GM23338 (cell line): ENCODE results near the gene GPR42. TPM values are rescaled to one million over a fixed set of nuclear protein-coding genes. Genes with fewer than 3 reads are reported as not detected.

Source experiments
- ATAC-seq: fragments of 200-7000 bp; cut with Tn5 transposase; 3 replicates; pipeline ENCODE4 v1.9.1; 2020
- DNase-seq: peaks from one replicate; pipeline ENCODE4 v3.0.0-alpha.2; 2015; ENCODE audit warnings: low spot score
- H2AFZ ChIP-seq: fragments of 200-600 bp; sonication (generic); 2 replicates; pipeline ENCODE4 v1.8.0; 2016; ENCODE audit warnings: antibody characterized with exemption, mild to moderate bottlenecking, moderate library complexity
- H3F3A ChIP-seq: fragments of 200-600 bp; sonication (generic); replicated peaks from 2 replicates; pipeline ENCODE4 v1.8.0; 2017; ENCODE audit warnings: antibody characterized with exemption, mixed run types, low read depth
- H3K27ac ChIP-seq: fragments of 200-600 bp; sonication (generic); 2 replicates; pipeline ENCODE4 v1.6.1; 2016; ENCODE audit warnings: low read depth
- H3K27me3 ChIP-seq: fragments of 200-600 bp; sonication (generic); 2 replicates; pipeline ENCODE4 v1.8.0; 2016; ENCODE audit warnings: mild to moderate bottlenecking, mixed run types, moderate library complexity; ENCODE audit not compliant: insufficient read depth
- H3K36me3 ChIP-seq: fragments of 200-600 bp; sonication (generic); 2 replicates; pipeline ENCODE4 v1.8.0; 2016; ENCODE audit warnings: mild to moderate bottlenecking; ENCODE audit not compliant: insufficient read depth
- H3K4me1 ChIP-seq: fragments of 200-600 bp; sonication (generic); 2 replicates; pipeline ENCODE4 v1.8.0; 2016; ENCODE audit warnings: mild to moderate bottlenecking, moderate library complexity; ENCODE audit not compliant: insufficient read depth
- H3K4me2 ChIP-seq: fragments of 200-600 bp; sonication (generic); 2 replicates; pipeline ENCODE4 v1.7.1; 2017; ENCODE audit warnings: mixed run types
- H3K4me3 ChIP-seq: fragments of 200-600 bp; sonication (generic); 2 replicates; pipeline ENCODE4 v1.6.1; 2016; ENCODE audit warnings: mixed run types
- H3K79me2 ChIP-seq: fragments of 200-600 bp; sonication (generic); replicated peaks from 2 replicates; pipeline ENCODE4 v1.8.0; 2017; ENCODE audit warnings: mild to moderate bottlenecking; ENCODE audit not compliant: insufficient read depth
- H3K9me2 ChIP-seq: fragments of 200-600 bp; sonication (generic); 2 replicates; pipeline ENCODE4 v1.8.0; 2017; ENCODE audit not compliant: insufficient read depth
- H4K20me1 ChIP-seq: fragments of 200-600 bp; sonication (generic); replicated peaks from 2 replicates; pipeline ENCODE4 v1.8.0; 2017; ENCODE audit warnings: mild to moderate bottlenecking; ENCODE audit not compliant: insufficient read depth
- H3K27ac Mint-ChIP-seq: 2 replicates; pipeline ENCODE4 v1.8.0; 2020; ENCODE audit warnings: inconsistent platforms, mild to moderate bottlenecking, moderate library complexity, mixed read lengths
- H3K27me3 Mint-ChIP-seq: 3 replicates; pipeline ENCODE4 v1.8.0; 2022; ENCODE audit warnings: low read depth, mild to moderate bottlenecking, moderate library complexity, mixed read lengths, inconsistent platforms; ENCODE audit not compliant: insufficient read depth, poor library complexity
- H3K36me3 Mint-ChIP-seq: 3 replicates; pipeline ENCODE4 v1.8.0; 2021; ENCODE audit warnings: low read depth, mild to moderate bottlenecking, inconsistent platforms, moderate library complexity, mixed read lengths
- H3K4me1 Mint-ChIP-seq: 3 replicates; pipeline ENCODE4 v1.8.0; 2020; ENCODE audit warnings: mild to moderate bottlenecking, inconsistent platforms, mixed read lengths
- H3K4me3 Mint-ChIP-seq: 3 replicates; pipeline ENCODE4 v1.8.0; 2021; ENCODE audit warnings: moderate library complexity, mild to moderate bottlenecking, inconsistent platforms, mixed read lengths
- H3K9me3 Mint-ChIP-seq: 3 replicates; pipeline ENCODE4 v1.8.0; 2020; ENCODE audit warnings: moderate library complexity, mild to moderate bottlenecking, inconsistent platforms, mixed read lengths
- CREB1 ChIP-seq: fragments of 250-450 bp; sonication (Bioruptor Pico); IDR thresholded peaks from 2 replicates; pipeline ENCODE4 v1.5.0; 2020; ENCODE audit warnings: low read depth, mild to moderate bottlenecking, moderate library complexity
- EZH2 ChIP-seq: fragments of 200-600 bp; sonication (generic); IDR thresholded peaks from one replicate; pipeline ENCODE4 v1.8.0; 2017; ENCODE audit warnings: antibody characterized with exemption, mild to moderate bottlenecking, low read depth; ENCODE audit not compliant: unreplicated experiment
- EZH2phosphoT487 ChIP-seq: fragments of 200-600 bp; sonication (generic); IDR thresholded peaks from one replicate; pipeline ENCODE4 v1.8.1; 2018; ENCODE audit warnings: antibody characterized with exemption; ENCODE audit not compliant: unreplicated experiment
- JUNB ChIP-seq: IDR thresholded peaks from one replicate; pipeline ENCODE4 v1.6.1; 2016; ENCODE audit warnings: antibody characterized with exemption; ENCODE audit not compliant: unreplicated experiment
- NANOG ChIP-seq: IDR thresholded peaks from 2 replicates; pipeline ENCODE4 v1.6.1; 2016; ENCODE audit warnings: antibody characterized with exemption, borderline replicate concordance
- POLR2AphosphoS5 ChIP-seq: IDR thresholded peaks from 2 replicates; pipeline ENCODE4 v1.6.1; 2016; ENCODE audit warnings: antibody characterized with exemption, low read depth
- STAT1 ChIP-seq: IDR thresholded peaks from one replicate; pipeline ENCODE4 v1.6.1; 2016; ENCODE audit warnings: antibody characterized with exemption; ENCODE audit not compliant: unreplicated experiment
- ZNF114 ChIP-seq: fragments of 250-450 bp; sonication (Bioruptor Pico); IDR thresholded peaks from 2 replicates; pipeline ENCODE4 v1.5.0; 2020; ENCODE audit warnings: mild to moderate bottlenecking, moderate library complexity
- ZNF331 ChIP-seq: fragments of 250-450 bp; sonication (Bioruptor Pico); IDR thresholded peaks from 2 replicates; pipeline ENCODE4 v1.5.0; 2020; ENCODE audit warnings: low read depth, mild to moderate bottlenecking, moderate library complexity
- polyA plus RNA-seq: library from polyadenylated mRNA; unstranded; fragments of >200 nt; fragmentation: Nextera tagmentation; extraction: Ambion mirVana; gene quantifications from 2 replicates; pipeline ENCODE4 v1.2.1, GENCODE V29; 2016
- total RNA-seq: library from RNA; depleted of rRNA; stranded (reverse); fragments of >200 nt; shearing (Covaris generic); gene quantifications from 2 replicates; pipeline ENCODE4 v1.2.3, GENCODE V29; 2014
- TF ChIP-seq, protein P1 (sequence below), 2 experiments: fragments of 200-600 bp in 1 of 2; sonication (generic) in 1 of 2; conservative IDR thresholded peaks; 2 replicates each; pipeline versions ENCODE4 v1.5.1 to v1.6.1; 2016 to 2017; ENCODE audit warnings: antibody characterized with exemption in 2 of 2, low read depth in 2 of 2, mild to moderate bottlenecking in 2 of 2, moderate library complexity in 1 of 2
- TF ChIP-seq, protein P2 (sequence below): fragments of 250-450 bp; sonication (Bioruptor Pico); IDR thresholded peaks from 2 replicates; pipeline ENCODE4 v1.5.0; 2020; ENCODE audit warnings: mild to moderate bottlenecking, moderate library complexity
- TF ChIP-seq, protein P3 (sequence below): IDR thresholded peaks from one replicate; pipeline ENCODE4 v1.6.1; 2018; ENCODE audit warnings: antibody characterized with exemption; ENCODE audit not compliant: unreplicated experiment
- TF ChIP-seq, protein P4 (sequence below): IDR thresholded peaks from 2 replicates; pipeline ENCODE4 v1.6.1; 2016; ENCODE audit warnings: antibody characterized with exemption

The GPR42 gene
- total and polyA plus RNA-seq, 2 experiments from 2014 or later = not detected

DNA sequence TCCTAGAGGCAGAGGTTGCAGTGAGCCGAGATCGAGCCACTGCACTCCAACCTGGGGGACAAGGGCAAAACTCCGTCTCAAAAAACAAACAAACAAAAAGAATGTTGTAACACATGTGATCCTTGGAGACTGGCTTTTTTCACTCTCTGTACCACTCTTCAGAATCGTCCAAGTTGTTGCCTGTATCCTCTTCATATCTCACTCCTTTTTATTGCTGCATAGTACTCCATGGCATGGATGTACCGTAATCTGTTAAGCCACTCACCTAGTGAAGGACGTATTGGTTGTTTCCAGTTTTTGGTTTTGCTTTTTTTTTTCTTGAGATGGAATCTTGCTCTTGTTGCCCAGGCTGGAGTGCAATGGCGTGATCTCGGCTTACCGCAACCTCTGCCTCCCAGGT is 48.9 kb upstream of the GPR42 start:
- no peak for TF ChIP-seq ZNF331 (CRISPR knock-in tag)
- TF ChIP-seq JUNB = no peak
- TF ChIP-seq POLR2AphosphoS5 = no peak
- TF ChIP-seq ZNF114 (CRISPR knock-in tag) = no peak
- no peak for TF ChIP-seq CREB1 (CRISPR knock-in tag)
- TF ChIP-seq EZH2phosphoT487 = no peak
- TF ChIP-seq, protein P1, sequence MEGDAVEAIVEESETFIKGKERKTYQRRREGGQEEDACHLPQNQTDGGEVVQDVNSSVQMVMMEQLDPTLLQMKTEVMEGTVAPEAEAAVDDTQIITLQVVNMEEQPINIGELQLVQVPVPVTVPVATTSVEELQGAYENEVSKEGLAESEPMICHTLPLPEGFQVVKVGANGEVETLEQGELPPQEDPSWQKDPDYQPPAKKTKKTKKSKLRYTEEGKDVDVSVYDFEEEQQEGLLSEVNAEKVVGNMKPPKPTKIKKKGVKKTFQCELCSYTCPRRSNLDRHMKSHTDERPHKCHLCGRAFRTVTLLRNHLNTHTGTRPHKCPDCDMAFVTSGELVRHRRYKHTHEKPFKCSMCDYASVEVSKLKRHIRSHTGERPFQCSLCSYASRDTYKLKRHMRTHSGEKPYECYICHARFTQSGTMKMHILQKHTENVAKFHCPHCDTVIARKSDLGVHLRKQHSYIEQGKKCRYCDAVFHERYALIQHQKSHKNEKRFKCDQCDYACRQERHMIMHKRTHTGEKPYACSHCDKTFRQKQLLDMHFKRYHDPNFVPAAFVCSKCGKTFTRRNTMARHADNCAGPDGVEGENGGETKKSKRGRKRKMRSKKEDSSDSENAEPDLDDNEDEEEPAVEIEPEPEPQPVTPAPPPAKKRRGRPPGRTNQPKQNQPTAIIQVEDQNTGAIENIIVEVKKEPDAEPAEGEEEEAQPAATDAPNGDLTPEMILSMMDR (conservative IDR thresholded peaks at IDR 0.05; ENCODE audit: low read depth in 2 of 2) = no peak
- no peak for TF ChIP-seq EZH2
- TF ChIP-seq, protein P2, sequence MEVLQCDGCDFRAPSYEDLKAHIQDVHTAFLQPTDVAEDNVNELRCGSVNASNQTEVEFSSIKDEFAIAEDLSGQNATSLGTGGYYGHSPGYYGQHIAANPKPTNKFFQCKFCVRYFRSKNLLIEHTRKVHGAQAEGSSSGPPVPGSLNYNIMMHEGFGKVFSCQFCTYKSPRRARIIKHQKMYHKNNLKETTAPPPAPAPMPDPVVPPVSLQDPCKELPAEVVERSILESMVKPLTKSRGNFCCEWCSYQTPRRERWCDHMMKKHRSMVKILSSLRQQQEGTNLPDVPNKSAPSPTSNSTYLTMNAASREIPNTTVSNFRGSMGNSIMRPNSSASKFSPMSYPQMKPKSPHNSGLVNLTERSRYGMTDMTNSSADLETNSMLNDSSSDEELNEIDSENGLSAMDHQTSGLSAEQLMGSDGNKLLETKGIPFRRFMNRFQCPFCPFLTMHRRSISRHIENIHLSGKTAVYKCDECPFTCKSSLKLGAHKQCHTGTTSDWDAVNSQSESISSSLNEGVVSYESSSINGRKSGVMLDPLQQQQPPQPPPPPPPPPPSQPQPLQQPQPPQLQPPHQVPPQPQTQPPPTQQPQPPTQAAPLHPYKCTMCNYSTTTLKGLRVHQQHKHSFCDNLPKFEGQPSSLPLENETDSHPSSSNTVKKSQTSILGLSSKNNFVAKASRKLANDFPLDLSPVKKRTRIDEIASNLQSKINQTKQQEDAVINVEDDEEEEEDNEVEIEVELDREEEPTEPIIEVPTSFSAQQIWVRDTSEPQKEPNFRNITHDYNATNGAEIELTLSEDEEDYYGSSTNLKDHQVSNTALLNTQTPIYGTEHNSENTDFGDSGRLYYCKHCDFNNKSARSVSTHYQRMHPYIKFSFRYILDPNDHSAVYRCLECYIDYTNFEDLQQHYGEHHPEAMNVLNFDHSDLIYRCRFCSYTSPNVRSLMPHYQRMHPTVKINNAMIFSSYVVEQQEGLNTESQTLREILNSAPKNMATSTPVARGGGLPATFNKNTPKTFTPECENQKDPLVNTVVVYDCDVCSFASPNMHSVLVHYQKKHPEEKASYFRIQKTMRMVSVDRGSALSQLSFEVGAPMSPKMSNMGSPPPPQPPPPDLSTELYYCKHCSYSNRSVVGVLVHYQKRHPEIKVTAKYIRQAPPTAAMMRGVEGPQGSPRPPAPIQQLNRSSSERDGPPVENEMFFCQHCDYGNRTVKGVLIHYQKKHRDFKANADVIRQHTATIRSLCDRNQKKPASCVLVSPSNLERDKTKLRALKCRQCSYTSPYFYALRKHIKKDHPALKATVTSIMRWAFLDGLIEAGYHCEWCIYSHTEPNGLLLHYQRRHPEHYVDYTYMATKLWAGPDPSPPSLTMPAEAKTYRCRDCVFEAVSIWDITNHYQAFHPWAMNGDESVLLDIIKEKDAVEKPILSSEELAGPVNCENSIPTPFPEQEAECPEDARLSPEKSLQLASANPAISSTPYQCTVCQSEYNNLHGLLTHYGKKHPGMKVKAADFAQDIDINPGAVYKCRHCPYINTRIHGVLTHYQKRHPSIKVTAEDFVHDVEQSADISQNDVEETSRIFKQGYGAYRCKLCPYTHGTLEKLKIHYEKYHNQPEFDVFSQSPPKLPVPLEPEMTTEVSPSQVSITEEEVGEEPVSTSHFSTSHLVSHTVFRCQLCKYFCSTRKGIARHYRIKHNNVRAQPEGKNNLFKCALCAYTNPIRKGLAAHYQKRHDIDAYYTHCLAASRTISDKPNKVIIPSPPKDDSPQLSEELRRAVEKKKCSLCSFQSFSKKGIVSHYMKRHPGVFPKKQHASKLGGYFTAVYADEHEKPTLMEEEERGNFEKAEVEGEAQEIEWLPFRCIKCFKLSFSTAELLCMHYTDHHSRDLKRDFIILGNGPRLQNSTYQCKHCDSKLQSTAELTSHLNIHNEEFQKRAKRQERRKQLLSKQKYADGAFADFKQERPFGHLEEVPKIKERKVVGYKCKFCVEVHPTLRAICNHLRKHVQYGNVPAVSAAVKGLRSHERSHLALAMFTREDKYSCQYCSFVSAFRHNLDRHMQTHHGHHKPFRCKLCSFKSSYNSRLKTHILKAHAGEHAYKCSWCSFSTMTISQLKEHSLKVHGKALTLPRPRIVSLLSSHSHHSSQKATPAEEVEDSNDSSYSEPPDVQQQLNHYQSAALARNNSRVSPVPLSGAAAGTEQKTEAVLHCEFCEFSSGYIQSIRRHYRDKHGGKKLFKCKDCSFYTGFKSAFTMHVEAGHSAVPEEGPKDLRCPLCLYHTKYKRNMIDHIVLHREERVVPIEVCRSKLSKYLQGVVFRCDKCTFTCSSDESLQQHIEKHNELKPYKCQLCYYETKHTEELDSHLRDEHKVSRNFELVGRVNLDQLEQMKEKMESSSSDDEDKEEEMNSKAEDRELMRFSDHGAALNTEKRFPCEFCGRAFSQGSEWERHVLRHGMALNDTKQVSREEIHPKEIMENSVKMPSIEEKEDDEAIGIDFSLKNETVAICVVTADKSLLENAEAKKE (CRISPR knock-in tag) = no peak
- TF ChIP-seq, protein P3, sequence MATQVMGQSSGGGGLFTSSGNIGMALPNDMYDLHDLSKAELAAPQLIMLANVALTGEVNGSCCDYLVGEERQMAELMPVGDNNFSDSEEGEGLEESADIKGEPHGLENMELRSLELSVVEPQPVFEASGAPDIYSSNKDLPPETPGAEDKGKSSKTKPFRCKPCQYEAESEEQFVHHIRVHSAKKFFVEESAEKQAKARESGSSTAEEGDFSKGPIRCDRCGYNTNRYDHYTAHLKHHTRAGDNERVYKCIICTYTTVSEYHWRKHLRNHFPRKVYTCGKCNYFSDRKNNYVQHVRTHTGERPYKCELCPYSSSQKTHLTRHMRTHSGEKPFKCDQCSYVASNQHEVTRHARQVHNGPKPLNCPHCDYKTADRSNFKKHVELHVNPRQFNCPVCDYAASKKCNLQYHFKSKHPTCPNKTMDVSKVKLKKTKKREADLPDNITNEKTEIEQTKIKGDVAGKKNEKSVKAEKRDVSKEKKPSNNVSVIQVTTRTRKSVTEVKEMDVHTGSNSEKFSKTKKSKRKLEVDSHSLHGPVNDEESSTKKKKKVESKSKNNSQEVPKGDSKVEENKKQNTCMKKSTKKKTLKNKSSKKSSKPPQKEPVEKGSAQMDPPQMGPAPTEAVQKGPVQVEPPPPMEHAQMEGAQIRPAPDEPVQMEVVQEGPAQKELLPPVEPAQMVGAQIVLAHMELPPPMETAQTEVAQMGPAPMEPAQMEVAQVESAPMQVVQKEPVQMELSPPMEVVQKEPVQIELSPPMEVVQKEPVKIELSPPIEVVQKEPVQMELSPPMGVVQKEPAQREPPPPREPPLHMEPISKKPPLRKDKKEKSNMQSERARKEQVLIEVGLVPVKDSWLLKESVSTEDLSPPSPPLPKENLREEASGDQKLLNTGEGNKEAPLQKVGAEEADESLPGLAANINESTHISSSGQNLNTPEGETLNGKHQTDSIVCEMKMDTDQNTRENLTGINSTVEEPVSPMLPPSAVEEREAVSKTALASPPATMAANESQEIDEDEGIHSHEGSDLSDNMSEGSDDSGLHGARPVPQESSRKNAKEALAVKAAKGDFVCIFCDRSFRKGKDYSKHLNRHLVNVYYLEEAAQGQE = no peak
- TF ChIP-seq STAT1 = no peak
- no peak for TF ChIP-seq NANOG
- TF ChIP-seq, protein P4, sequence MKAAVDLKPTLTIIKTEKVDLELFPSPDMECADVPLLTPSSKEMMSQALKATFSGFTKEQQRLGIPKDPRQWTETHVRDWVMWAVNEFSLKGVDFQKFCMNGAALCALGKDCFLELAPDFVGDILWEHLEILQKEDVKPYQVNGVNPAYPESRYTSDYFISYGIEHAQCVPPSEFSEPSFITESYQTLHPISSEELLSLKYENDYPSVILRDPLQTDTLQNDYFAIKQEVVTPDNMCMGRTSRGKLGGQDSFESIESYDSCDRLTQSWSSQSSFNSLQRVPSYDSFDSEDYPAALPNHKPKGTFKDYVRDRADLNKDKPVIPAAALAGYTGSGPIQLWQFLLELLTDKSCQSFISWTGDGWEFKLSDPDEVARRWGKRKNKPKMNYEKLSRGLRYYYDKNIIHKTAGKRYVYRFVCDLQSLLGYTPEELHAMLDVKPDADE = no peak
- no peak overlapping the region for H3K4me2 ChIP-seq
- Mint-ChIP-seq H3K27me3 (peaks cover 2% of the 10 kb centered on the region), H3K4me3 (no peak overlapping the region), H3K4me1 (peaks cover 2% of the 10 kb centered on the region; the same call in 1 of the 3 replicates), H3K27ac (no peak overlapping the region), H3K9me3 (peaks cover 9% of the 10 kb centered on the region; the same call in 2 of the 3 replicates), H3K36me3 (no peaks in the 10 kb centered on the region)
- no peaks in the 10 kb centered on the region for H4K20me1 ChIP-seq
- H3K4me3 ChIP-seq = no peak overlapping the region
- no peak overlapping the region for H3K27ac ChIP-seq
- ATAC-seq (no peak), DNase-seq (no peak)
- no peaks in the 10 kb centered on the region for H3K4me1 ChIP-seq
- H3K36me3 ChIP-seq = no peaks in the 10 kb centered on the region
- no peaks in the 10 kb centered on the region for H3K79me2 ChIP-seq
- H2AFZ ChIP-seq = no peak overlapping the region
- H3K9me2 ChIP-seq = no peaks in the 10 kb centered on the region
- H3F3A ChIP-seq = no peaks in the 10 kb centered on the region
- H3K27me3 ChIP-seq = no peaks in the 10 kb centered on the region
